ENCODE data around the gene CHN1.

CHN1 gene

DNA sequence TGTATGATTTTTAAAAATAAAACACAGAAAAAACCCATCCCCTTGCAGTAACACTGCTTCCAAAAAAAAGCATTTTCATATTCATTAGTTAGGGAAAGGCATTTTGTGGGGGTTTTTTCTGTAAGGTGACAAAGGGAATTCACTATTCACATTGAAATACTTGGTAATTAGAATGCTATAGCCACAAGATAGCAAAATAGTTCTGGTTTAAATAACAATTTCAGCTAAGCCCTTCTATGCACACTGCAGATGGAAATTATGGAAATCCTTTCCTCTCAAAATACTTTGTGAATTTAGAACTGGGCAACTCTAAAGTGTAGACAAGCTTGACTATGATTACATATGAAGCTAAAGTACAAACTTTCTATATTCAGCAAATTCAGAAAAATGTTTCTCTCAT is 138.8 kb downstream of the CHN1 start:
- DNase-seq = no peak

DNA sequence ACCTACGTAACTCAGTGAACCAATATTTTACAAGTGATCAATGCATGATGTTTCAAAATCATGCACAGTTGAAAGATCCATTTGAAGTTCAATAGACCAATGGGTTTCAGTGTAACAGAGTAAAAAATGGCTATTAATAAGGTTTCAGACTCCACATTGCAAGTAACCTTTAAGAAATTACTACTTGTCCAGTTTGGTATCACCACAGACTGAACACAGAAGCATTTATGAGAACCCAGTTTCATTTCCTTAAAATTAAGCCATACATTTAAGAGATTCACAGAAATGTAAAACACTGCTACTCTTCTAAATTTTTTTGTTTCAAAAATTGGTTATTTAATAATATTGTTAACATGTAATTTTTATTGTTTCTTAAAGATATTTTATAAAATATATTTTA is 142.0 kb downstream of the CHN1 start:
- no peak for DNase-seq

DNA sequence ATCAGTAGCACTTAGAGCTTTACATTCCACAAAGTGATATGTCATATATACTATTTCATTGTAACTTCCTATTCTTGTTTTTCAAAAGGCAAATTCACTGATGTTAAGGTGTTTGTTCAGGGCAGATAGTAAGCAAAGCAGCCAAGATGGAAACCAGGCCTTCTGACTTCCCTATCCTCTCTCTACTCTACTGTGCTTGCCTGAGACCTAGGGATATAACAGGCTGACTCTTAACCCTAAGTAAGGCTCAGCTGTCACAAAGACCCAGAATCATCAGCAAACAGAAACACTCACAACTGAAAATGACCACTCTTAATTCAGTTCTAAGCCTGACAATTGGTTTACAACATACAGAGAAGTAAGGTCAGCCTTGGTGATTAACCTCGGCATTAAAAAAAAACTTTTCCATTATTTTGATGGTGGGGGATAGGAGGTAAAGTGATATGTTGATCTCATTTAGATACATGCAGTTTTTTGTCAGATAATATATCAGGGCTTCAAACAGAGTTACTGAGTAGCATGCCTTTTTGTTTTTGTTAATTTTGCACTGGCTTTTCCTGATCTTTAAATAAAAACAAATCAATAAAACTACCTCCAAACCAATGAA is 145.5 kb downstream of the CHN1 start:
- DNase-seq = no peak

DNA sequence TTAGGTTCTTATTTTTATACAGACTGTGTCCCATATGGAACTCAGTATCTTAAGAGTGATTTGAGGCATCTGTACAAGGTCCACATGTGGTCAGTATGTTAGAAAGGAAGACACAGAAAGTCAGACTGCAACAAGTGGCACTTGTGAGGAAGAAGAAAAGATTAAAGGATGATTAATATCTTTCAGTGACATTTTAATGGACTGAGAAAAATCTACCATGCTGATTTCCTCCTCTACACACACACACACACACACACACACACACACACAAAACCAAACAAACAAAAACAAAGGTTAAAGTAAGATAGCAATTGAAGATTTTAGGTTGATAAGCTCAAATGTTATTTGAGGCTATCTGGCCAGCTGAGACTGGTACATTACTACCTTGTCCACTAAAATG is 146.4 kb downstream of the CHN1 start:
- no peak for DNase-seq

DNA sequence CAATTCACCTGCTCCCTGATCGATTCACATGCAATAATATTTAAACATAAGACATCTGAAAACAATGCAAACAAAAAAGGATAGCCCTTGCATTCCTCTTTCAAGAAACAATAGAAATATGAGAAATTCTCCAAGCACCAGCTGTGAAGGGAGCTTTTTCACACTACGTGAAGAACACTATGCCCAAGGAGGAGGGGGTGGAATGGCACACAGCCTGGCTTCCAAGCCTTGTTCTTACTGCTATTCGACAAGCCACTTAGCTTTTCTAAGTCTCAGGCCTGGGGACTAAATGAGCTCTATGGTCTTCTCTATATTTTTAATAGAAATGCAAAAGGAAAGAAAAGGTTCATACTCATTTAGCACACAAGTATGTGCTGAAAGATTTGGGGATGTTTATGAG is 148.7 kb downstream of the CHN1 start:
- no peak for DNase-seq

DNA sequence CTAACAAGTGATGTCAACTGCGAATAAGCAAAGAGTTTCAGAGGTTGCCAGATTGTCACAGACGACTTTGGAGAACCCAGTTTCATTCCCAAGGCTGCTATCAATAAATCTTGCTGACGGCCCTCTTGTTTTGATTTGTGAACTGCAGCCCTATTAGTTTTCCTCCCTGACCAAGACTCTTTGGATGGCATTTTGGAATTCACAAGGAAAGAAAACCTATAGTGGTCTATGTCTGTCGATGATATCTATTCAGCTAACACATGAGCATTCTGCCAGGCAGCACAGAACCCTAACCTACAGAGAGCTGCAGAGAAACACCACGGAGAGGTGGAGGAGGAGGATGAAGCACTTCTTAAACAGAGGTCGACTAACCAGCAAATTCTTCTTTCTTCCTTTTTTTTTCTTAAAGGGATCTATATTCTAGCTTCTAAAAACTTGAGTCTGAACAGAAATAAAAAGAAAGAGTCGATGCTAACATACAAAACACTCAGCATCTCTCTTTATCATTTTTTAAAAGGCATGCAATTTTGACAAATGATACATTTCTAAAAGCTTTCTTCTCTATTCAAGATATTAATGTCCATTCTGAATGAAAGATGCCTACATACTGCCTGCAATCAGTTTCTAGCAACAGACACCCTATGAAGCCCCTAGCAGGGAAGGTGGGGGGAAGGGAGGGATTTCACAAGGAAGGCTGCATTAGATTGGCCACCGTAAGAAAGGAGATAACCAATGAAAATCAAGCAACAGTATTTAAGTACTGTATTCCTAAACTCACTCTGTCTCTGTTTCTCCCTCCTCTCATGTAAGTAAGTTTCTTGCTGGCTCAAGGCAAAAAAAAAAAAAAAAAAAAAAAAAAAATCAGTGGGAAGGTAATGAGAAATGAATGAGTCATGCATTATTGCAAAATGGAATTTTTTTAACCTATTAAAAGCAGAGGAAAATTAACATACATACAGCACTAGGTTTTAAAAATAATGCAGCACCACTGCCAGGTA is 157.9 kb downstream of the CHN1 start:
- DNase-seq = peak in 1 of 2 donors; percentile 32

DNA sequence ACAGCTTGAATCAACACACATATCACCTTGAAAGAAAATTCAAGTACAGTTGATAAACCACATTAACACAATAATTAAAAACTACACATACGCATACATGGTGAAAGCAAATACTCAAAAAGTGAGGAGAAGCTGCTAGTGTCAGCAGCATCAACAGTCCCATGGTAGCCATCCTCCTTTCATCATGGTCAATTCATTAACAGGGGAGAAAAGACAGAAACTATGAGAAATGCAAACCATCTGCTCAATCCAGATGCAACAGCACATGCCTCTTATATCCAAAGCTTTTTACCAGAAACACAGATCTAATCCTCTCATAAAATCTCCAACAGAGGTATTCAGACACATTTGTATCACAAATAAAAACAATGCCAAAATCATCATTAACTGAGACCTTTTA is 159.0 kb downstream of the CHN1 start:
- DNase-seq = no peak

DNA sequence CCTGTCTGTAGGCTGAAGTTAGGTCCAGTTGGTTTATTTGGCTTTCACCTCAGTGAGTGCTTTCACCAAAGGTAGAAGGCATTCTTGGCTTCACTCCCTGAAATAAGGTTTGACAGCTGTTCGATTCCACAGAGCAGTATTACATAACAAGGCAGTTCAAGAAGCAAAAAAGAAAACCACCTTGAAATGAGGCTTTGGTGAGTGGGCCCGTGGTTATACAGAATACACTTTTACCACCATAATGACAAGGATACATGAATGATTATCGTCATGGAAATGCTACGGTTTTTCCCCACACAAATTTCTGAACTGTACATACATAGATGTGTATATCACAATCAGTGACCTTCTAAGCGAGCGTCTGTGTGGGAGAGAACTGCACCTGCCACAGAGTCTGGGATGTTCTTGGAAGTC is 160.9 kb downstream of the CHN1 start:
- DNase-seq = peak in 1 of 2 donors; percentile 12

DNA sequence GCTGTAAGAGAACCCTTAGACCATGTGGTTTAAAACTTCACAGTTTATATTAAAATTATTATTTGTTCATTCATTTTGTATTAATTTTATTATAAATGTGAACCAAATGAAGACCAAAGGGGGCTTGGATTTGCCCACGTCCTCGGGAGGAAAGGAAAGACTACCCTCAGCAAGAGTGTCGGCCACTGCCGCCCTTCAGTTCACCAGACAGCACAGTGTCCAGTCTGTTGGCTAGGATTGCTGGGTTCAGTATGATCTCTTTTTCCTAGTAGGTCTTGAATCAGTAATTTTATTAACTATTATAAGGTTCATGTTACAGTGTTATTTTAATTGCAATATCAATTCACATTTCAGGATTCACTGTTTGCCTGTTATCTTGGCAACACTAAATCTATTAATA is 162.7 kb downstream of the CHN1 start:
- no peak for DNase-seq

DNA sequence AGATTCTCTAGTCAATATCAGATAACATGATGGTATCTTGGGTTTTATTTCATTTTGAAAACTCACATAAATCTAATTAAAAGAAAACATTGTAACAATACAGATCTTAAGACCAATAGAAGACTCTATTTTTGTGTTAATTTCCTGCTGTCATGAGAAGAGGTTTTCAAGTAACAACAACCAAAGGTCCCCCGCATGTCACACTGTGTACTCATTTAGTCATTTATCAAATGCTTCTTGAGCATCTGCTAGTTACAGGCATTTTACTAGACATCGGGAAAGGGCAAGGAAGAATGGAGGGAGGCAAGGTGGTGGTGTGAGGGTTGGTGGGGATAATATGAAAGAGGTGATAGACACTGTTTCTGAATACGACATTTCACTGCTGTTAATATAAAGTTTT is 163.2 kb downstream of the CHN1 start:
- DNase-seq = no peak

DNA sequence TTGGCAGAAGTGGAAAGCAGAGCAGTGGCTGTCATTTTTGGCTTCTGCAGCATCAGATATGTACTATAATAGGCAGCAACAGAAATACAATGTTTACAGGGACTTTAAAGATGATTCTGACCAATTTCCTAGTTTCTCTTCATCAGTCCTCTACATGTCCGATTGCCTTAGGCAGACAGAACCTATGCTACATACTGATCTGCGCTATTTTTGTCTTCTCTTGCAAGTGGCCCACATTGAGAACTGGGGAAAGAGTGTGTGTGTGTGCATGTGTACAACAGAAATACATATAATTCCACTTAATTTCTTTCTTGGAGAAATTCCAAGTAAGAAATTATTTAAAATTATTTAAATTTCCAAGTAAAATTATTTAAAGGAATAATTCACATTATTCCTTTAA is 163.8 kb downstream of the CHN1 start:
- no peak for DNase-seq

DNA sequence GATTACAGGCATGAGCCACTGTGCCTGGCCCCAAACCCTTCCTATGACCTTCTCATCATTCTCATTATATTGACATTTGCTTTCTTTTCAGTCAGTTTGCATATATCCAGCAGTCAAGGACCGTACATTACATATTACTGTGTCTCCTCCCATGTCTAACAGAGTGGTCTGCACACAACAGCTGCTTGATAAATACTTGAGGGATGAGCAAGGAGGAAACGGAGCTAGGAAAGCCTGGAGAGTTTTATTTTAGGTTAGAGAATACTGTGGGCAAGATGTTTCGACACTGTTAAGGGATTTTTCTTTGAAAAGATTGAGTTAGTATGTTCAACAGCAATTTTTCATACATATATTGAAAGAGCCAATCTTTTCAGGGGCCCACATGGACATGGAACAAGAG is 164.7 kb downstream of the CHN1 start:
- DNase-seq = no peak

DNA sequence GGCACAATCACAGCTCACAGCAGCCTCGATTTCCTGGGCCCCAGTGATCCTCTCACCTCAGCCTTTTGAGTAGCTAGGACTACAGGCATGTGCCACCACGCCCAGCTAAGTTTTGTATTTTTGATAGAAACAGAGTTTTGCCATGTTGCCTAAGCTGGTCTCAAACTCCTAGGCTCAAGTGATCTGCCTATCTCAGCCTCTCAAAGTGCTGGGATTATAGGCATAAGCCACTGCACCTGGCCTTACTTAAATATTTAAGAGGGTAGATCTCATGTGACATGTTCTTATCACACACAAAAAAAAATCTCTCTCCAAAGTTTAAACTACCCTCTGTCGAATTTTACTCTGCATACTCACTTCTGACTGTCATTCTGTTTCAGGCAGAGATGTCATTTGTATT is 165.5 kb downstream of the CHN1 start:
- no peak for DNase-seq

DNA sequence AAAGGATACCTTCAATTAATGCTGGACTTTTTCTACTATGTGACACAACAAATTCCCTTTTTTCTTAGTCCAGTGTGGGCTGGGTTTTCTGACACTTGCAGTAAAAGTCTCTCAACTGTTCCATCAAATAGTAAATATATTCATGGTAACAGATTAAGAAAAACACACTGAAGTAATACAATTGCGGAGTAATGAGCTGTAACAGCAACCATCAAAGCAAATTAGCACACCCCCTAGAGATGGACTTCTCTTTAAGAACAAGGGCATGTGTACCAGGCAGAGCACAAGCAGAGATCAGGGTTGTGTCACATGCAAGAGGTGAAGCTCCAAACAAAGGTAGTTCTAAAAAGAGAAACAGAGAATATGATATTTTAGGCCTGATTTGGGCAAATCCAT is 168.2 kb downstream of the CHN1 start:
- no peak for DNase-seq

DNA sequence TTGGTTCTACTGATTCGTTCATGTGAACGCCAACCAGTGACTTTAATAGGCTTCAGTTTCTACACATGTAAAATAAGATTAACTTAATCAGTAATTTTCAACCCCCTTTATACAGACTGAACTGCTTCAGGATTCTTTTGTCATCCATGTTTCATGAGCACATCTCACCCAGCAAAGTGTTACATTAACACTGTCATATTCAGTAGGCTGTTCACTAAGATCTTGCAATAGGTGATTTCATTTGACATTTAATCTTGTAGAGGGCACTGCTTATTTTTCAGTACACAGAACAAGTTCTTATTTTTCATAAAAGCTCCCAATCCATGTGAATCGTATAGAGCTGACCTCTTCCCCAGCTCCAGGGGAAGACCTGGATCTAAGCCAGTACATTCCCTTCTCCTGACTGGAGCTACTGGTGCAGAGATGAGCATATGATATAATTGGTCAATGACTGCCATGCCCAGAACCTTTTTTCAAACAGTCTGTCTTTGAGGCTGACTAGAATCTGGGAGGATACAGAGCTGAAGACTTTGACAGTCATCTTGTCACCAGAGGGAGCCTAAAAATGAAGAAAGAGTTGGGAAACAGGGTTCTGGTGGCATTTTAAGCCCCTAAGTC is 168.7 kb downstream of the CHN1 start:
- DNase-seq = no peak

DNA sequence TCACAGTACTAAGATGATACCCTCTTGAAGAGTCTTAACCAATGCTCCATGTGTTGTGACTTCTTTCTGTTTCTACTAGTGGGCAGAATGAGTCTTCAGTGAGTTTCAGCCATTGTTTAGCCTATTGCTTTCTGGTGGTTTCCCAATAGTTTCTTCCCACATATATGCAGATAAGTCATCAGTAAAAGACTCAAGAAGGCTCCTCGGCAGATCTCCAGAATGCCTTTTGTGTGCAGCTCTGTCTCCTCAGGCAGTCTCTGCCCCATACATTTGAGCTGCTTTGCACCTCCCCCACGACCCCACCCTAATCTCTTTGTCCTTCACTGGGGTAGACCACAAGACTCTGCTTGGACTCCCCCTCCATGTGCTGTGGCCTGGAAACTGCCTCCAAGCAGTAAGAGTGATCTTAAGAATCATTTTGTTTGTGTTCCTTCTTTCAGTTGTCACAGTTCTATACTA is 169.4 kb downstream of the CHN1 start:
- peak in 1 of 2 donors; percentile 9 for DNase-seq

DNA sequence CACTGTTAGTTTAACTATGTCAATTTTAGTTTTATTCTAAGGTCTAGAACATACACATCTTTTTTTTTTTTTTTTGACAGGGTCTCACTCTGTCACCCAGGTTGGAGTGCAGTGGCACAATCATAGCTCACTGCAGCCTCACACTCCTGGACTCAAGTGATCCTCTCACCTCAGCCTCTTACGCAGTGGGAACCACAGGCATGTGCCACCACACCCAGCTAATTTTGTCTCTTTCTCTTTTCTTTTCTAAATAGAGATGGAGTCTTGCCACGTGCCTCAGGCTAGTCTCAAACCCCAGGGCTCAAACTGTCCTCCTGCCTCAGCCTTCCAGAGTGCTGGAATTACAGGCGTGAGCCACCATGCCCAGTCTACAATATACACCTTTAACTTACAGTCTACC is 171.4 kb downstream of the CHN1 start:
- no peak for DNase-seq

DNA sequence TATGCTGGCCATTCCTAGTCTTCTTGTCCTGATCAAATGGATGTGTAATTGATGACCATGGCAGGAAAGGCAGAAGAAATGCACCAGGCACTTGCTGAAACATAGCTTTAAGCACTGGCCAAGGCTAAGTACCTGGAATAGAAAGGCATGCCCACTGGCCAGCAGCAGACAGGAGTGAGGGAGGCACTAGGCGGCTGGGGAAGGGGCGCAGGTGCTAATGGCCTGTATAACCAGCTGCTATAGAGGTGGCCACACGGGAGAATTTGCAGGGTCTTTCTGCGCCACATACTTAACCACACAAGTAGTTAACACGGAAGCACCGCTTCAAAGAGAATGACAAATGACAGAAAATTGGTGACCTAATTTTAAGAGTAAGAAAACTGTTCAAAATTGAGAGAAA is 174.6 kb downstream of the CHN1 start:
- DNase-seq = no peak

DNA sequence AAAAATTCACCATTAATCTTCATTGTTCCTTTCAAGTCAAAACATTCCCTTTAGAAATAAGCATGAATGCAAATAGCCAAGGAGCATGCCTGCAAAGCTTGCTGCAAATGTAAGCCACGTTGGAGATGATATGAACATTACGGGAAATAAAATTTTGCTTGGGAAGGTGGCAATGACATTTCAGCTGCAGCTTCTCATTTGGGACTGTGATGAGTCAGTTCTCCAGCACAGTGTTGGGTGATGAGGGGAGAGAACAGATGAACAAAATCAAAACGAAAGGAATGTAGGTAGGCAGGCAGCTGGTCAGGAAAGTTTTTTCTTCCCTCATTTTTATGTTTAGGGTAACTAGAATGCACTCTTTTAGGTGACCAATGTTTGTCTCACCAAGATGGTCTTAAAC is 175.6 kb downstream of the CHN1 start:
- DNase-seq = no peak

DNA sequence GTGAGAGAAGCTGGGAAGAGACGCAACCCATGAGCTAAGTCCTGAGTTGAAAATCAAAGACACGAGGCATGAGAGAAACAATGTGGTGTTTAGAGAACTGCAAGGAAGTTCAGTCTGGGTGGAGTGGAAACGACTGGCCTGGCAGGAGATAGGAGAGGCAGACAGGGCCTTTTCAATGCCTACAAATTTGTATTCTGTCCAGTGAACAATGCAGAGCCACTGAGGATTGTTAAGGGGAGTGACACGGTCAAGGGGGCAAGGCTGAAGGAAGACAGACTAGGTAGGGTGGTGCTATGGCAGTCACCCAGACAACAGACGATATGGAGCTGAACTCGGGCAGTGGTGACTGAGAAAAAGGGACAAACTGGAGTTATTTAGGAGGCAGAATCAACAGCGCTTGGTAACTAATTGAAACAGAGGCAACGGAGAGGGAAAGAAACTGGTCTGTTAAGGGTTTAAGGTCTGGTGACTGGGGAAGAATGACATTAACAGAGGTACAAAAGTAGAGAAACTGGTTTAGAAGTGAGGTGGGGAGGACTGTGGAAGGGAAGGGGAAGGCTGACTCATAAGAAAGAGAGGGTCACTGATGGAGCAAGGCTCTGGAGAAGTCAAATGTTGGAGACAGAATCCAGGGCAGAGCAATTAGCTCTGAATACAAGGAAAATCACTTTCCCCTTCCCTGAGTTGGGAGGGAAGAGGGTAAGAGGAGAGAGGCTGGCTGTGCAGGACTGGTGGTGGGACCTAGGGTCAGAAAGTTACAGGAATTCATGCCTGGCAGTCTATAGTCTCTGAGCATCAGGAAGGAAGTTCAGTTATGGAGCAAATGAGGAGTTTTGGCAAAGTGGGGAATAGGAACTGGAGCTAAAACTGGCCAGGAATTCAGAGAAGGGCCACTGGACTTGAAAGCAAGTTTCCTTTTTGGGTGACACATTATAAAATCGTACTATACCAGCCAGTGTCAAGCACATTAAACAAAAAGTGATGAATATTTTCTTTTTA is 177.5 kb downstream of the CHN1 start:
- no peak for DNase-seq

DNA sequence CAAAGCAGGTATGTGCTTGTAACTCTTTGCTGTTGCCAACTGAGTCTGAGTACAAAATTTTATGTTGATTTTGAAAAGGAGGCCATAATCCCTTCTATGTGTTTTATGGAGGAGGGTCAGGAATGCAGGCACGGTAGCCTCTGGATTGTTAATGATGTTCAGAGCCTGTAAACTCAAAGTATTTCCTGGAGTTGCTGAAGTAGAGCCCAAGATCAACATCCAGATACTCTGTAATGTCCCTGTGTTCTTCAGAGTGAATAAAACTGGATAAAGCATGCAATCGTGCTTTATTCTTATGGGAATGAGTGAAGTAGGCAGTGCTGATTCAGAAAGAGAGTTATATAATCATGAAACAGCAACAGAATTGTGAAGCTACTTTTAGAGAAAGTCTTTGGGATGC is 179.1 kb downstream of the CHN1 start:
- DNase-seq = no peak

DNA sequence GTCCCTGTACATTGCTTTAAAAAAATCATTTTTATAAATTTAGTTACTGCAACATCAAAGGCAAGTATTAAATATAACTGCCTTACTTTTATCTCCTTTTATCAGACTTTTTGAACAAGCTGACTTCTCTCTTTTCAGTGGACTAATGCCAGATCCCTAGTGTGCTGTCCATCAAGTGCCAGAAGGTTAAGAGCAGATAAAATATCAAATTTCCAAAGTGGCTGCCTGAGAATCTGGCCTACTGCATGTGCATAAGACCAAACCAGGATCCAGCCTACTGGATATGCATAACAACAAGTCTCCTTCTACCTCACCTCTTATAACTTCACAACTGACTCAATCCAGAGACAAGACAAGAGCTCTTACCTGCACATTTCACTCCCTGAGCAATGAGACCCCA is 181.1 kb downstream of the CHN1 start:
- no peak for DNase-seq

DNA sequence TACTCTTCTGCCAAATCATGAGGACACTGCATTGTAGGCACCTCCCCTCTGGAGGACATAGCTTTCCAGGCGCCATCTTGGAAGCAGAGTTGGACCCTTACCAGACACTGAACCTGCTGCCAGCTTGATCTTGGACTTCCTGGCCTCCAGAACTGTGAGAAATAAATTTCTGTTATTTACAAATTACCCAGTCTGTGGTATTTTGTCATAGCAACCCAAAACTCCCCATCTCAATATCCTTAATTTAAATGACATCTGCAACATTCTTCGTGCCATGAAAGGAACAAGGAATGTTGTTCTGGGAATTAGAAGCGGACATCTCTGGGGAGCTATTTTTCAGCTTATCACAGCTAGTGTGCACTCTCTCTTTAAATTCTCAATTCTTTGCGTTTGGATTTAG is 183.6 kb downstream of the CHN1 start:
- no peak for DNase-seq

Data from CD4-positive, alpha-beta T cell treated with Interferon alpha-2 for 1 hour (primary cell).